ENCODE data around the gene USP27X.

DNA sequence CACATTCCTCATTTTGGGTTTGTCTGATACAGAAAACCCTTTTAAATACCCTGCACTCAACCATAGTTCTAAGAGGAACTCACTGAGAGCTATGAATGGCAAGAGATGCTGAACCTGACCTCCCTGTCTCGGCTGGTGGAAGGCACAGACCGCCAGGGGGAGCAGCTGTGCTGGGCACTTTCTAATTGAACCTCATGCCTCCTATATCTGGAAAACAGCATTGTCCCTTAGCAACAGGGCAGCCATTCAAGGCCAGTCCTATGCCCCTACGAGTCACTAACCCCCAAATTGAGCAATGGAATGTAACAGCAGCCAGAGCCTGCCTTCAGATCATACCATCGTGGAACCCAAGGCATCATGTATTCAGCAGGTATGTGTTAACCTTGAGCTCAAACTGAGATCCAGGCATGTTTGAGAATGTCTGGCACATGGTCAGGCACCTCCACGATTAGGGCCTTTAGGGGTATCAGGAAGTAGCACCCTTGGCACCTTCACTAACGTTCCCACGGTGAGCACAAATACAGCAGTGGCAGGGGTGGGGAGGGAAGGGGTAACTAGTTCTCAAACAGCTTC lies 5.1 kb downstream of the USP27X start:
- TF ChIP-seq, protein P1, sequence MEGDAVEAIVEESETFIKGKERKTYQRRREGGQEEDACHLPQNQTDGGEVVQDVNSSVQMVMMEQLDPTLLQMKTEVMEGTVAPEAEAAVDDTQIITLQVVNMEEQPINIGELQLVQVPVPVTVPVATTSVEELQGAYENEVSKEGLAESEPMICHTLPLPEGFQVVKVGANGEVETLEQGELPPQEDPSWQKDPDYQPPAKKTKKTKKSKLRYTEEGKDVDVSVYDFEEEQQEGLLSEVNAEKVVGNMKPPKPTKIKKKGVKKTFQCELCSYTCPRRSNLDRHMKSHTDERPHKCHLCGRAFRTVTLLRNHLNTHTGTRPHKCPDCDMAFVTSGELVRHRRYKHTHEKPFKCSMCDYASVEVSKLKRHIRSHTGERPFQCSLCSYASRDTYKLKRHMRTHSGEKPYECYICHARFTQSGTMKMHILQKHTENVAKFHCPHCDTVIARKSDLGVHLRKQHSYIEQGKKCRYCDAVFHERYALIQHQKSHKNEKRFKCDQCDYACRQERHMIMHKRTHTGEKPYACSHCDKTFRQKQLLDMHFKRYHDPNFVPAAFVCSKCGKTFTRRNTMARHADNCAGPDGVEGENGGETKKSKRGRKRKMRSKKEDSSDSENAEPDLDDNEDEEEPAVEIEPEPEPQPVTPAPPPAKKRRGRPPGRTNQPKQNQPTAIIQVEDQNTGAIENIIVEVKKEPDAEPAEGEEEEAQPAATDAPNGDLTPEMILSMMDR (IDR thresholded peaks at IDR 0.05) = peak in 5 of 7 experiments; percentile 13 to 69 (median 59)
- TF ChIP-seq POLR2A (IDR thresholded peaks at IDR 0.05) = no peak
- no peak for TF ChIP-seq EP300 (IDR thresholded peaks at IDR 0.05)
- no peak for TF ChIP-seq POLR2AphosphoS5 (IDR thresholded peaks at IDR 0.05)
